K562 (cell line): Measurements from ENCODE around the gene HBG1. TPM values are rescaled to one million over a fixed set of nuclear protein-coding genes. Genes with fewer than 3 reads are reported as not detected.

Experiments used
- BMI1 ChIP-seq: fragments of 150-350 bp; IDR thresholded peaks from 2 replicates; pipeline ENCODE4 v1.6.1; 2014; ENCODE audit warnings: low read length
- BRD4 ChIP-seq: fragments of 200-600 bp; sonication (generic); IDR thresholded peaks from 2 replicates; pipeline ENCODE4 v1.6.1; 2017; ENCODE audit warnings: inconsistent platforms
- BRD9 ChIP-seq: fragments of 450-650 bp; IDR thresholded peaks from 2 replicates; pipeline ENCODE4 v1.6.1; 2018; ENCODE audit warnings: low read depth; ENCODE audit not compliant: partially characterized antibody
- CEBPB ChIP-seq: fragments of 450-650 bp; IDR thresholded peaks from 2 replicates; pipeline ENCODE4 v1.6.1; 2016; ENCODE audit warnings: missing genetic modification characterization, missing compliant biosample characterization
- EWSR1 ChIP-seq: fragments of 450-650 bp; IDR thresholded peaks from 2 replicates; pipeline ENCODE4 v1.6.1; 2018; ENCODE audit warnings: borderline replicate concordance, mild to moderate bottlenecking, low read depth, moderate library complexity; ENCODE audit not compliant: partially characterized antibody
- HLTF ChIP-seq: fragments of 450-650 bp; IDR thresholded peaks from 2 replicates; pipeline ENCODE4 v1.6.1; 2016
- HMBOX1 ChIP-seq: sonication (generic); IDR thresholded peaks from 2 replicates; pipeline ENCODE4 v1.6.1; 2016
- HNRNPK ChIP-seq: fragments of 200-400 bp; formaldehyde crosslinking; IDR thresholded peaks from one replicate; pipeline ENCODE4 v1.6.1; 2018; ENCODE audit warnings: mild to moderate bottlenecking, low read depth, low read length; ENCODE audit not compliant: poor library complexity, severe bottlenecking
- LARP7 ChIP-seq: fragments of 450-650 bp; IDR thresholded peaks from 2 replicates; pipeline ENCODE4 v1.6.1; 2016
- TARDBP ChIP-seq: fragments of 450-650 bp; IDR thresholded peaks from 2 replicates; pipeline ENCODE4 v1.6.1; 2016
- ZNF174 ChIP-seq: fragments of 250-450 bp; sonication (Bioruptor Pico); IDR thresholded peaks from 2 replicates; pipeline ENCODE4 v1.4.0; 2020; ENCODE audit warnings: mild to moderate bottlenecking
- polyA plus RNA-seq, 8 experiments: library from polyadenylated mRNA; depleted of rRNA in 4 of 8; stranded (reverse) in 5 of 8; unstranded in 3 of 8; fragments of >200 nt; fragmentation: Nextera tagmentation in 2 of 8; fragmentation: Illumina TruSeq in 1 of 8; extraction: Ambion mirVana in 2 of 8; extraction: Trizol in 1 of 8; gene quantifications; 2 replicates each; pipeline versions ENCODE4 v1.2.1 to v1.2.3, GENCODE V29; 2011 to 2014; ENCODE audit warnings: inconsistent platforms in 1 of 8, missing spikeins in 1 of 8
- total RNA-seq, 7 experiments: library from RNA; depleted of rRNA in 6 of 7; stranded (reverse); fragments of >200 nt in 6 of 7; fragmentation: Illumina TruSeq in 2 of 7; extraction: Trizol in 2 of 7; gene quantifications; 2 replicates each; pipeline versions ENCODE4 v1.2.1 to v1.2.3, GENCODE V29; 2011 to 2021; ENCODE audit warnings: low replicate concordance in 1 of 7
- TF ChIP-seq, protein P1 (sequence below), 2 experiments: fragments of 450-650 bp in 1 of 2; sonication (generic) in 1 of 2; formaldehyde crosslinking in 1 of 2; IDR thresholded peaks; 2 replicates each; pipeline versions ENCODE4 v1.7.1 to v1.9.0; 2016 to 2022; ENCODE audit warnings: inconsistent platforms in 1 of 2, mild to moderate bottlenecking in 1 of 2, missing genetic modification reagents in 1 of 2
- TF ChIP-seq, protein P2 (sequence below), 3 experiments: fragments of 200-800 bp in 1 of 3; fragments of 250-450 bp in 1 of 3; fragments of 450-650 bp in 1 of 3; sonication (Bioruptor Pico) in 1 of 3; sonication (Bioruptor generic) in 1 of 3; formaldehyde crosslinking in 1 of 3; IDR thresholded peaks; 2 replicates each; pipeline versions ENCODE4 v1.6.1 to v1.8.0; 2016 to 2022; ENCODE audit warnings: mild to moderate bottlenecking in 2 of 3, missing genetic modification characterization in 2 of 3, missing compliant biosample characterization in 1 of 3, moderate library complexity in 1 of 3

Gene HBG1
- total and polyA plus RNA-seq, 9 of the 15 experiments (the other 6 are each of a cell fraction or from before 2014, with no cell fraction given), result 1,066 to 16,338 (median 4,898) TPM

DNA sequence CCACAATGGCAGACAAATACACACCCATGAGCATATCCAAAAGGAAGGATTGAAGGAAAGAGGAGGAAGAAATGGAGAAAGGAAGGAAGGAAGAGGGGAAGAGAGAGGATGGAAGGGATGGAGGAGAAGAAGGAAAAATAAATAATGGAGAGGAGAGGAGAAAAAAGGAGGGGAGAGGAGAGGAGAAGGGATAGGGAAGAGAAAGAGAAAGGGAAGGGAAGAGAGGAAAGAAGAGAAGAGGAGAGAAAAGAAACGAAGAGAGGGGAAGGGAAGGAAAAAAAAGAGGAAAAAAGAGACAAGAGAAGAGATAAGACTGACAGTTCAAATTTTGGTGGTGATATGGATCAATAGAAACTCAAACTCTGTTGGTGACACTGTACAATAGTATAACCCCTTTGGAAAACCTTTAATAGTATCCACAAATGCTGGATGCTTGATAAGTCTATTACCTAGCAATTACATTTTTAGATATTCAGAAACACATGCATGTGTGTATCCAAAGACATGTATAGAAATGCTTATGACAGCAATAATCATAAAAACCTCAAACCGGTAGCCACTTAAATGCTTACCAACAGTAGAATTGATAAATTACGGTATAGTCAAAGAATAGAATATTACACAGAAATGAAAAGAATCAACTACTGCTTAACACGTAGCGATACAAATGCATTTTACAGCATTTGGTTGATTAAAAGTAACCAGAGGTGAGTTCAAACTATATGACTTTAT lies 14.1 kb downstream of the HBG1 start (continued):
- TF ChIP-seq, protein P1, sequence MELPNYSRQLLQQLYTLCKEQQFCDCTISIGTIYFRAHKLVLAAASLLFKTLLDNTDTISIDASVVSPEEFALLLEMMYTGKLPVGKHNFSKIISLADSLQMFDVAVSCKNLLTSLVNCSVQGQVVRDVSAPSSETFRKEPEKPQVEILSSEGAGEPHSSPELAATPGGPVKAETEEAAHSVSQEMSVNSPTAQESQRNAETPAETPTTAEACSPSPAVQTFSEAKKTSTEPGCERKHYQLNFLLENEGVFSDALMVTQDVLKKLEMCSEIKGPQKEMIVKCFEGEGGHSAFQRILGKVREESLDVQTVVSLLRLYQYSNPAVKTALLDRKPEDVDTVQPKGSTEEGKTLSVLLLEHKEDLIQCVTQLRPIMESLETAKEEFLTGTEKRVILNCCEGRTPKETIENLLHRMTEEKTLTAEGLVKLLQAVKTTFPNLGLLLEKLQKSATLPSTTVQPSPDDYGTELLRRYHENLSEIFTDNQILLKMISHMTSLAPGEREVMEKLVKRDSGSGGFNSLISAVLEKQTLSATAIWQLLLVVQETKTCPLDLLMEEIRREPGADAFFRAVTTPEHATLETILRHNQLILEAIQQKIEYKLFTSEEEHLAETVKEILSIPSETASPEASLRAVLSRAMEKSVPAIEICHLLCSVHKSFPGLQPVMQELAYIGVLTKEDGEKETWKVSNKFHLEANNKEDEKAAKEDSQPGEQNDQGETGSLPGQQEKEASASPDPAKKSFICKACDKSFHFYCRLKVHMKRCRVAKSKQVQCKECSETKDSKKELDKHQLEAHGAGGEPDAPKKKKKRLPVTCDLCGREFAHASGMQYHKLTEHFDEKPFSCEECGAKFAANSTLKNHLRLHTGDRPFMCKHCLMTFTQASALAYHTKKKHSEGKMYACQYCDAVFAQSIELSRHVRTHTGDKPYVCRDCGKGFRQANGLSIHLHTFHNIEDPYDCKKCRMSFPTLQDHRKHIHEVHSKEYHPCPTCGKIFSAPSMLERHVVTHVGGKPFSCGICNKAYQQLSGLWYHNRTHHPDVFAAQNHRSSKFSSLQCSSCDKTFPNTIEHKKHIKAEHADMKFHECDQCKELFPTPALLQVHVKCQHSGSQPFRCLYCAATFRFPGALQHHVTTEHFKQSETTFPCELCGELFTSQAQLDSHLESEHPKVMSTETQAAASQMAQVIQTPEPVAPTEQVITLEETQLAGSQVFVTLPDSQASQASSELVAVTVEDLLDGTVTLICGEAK (IDR thresholded peaks at IDR 0.05), result peak; percentile 38; the same call in 1 of the 2 replicates
- TF ChIP-seq, protein P1 (CRISPR knock-in tag; IDR thresholded peaks at IDR 0.05), result no peak
- TF ChIP-seq BRD9 (peak; percentile 34), HMBOX1 (no peak), LARP7 (peak; percentile 98), EWSR1 (no peak), CEBPB (tag) (no peak), HNRNPK (no peak), HLTF (peak; percentile 94), TARDBP (no peak), BRD4 (no peak), ZNF174 (no peak), BMI1 (no peak)
- TF ChIP-seq, protein P2, sequence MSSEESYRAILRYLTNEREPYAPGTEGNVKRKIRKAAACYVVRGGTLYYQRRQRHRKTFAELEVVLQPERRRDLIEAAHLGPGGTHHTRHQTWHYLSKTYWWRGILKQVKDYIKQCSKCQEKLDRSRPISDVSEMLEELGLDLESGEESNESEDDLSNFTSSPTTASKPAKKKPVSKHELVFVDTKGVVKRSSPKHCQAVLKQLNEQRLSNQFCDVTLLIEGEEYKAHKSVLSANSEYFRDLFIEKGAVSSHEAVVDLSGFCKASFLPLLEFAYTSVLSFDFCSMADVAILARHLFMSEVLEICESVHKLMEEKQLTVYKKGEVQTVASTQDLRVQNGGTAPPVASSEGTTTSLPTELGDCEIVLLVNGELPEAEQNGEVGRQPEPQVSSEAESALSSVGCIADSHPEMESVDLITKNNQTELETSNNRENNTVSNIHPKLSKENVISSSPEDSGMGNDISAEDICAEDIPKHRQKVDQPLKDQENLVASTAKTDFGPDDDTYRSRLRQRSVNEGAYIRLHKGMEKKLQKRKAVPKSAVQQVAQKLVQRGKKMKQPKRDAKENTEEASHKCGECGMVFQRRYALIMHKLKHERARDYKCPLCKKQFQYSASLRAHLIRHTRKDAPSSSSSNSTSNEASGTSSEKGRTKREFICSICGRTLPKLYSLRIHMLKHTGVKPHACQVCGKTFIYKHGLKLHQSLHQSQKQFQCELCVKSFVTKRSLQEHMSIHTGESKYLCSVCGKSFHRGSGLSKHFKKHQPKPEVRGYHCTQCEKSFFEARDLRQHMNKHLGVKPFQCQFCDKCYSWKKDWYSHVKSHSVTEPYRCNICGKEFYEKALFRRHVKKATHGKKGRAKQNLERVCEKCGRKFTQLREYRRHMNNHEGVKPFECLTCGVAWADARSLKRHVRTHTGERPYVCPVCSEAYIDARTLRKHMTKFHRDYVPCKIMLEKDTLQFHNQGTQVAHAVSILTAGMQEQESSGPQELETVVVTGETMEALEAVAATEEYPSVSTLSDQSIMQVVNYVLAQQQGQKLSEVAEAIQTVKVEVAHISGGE (CRISPR knock-in tag; IDR thresholded peaks at IDR 0.05), result no peak
